ENCODE results near the gene TCP10L.

GRCh38 chr21:32585042-32585710 lies at the start of gene TCP10L:
- TF ChIP-seq, protein P1, sequence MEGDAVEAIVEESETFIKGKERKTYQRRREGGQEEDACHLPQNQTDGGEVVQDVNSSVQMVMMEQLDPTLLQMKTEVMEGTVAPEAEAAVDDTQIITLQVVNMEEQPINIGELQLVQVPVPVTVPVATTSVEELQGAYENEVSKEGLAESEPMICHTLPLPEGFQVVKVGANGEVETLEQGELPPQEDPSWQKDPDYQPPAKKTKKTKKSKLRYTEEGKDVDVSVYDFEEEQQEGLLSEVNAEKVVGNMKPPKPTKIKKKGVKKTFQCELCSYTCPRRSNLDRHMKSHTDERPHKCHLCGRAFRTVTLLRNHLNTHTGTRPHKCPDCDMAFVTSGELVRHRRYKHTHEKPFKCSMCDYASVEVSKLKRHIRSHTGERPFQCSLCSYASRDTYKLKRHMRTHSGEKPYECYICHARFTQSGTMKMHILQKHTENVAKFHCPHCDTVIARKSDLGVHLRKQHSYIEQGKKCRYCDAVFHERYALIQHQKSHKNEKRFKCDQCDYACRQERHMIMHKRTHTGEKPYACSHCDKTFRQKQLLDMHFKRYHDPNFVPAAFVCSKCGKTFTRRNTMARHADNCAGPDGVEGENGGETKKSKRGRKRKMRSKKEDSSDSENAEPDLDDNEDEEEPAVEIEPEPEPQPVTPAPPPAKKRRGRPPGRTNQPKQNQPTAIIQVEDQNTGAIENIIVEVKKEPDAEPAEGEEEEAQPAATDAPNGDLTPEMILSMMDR (IDR thresholded peaks at IDR 0.05): no peak
- TF ChIP-seq POLR2A (IDR thresholded peaks at IDR 0.05): no peak

Measured in tibial nerve (tissue), 3 donors.